Loucy (cell line): ENCODE measurements around the gene MBD2.

ENCODE experiments used
- H2AFZ ChIP-seq: fragments of 200-600 bp; sonication (generic); 2 replicates; pipeline ENCODE4 v1.6.0; 2016; ENCODE audit warnings: antibody characterized with exemption, mild to moderate bottlenecking, low read length, moderate library complexity
- H3F3A ChIP-seq: fragments of 200-600 bp; 2 replicates; pipeline ENCODE4 v1.6.0; 2016; ENCODE audit warnings: antibody characterized with exemption, low read depth, mild to moderate bottlenecking
- H3K27me3 ChIP-seq: fragments of 200-600 bp; sonication (generic); 2 replicates; pipeline ENCODE4 v1.6.1; 2014; ENCODE audit warnings: low read length, mild to moderate bottlenecking; ENCODE audit not compliant: insufficient read depth, poor library complexity, severe bottlenecking
- H3K36me3 ChIP-seq: fragments of 200-600 bp; sonication (generic); 2 replicates; pipeline ENCODE4 v1.6.1; 2016; ENCODE audit warnings: low read length; ENCODE audit not compliant: insufficient read depth
- H3K4me1 ChIP-seq: fragments of 200-600 bp; sonication (generic); 2 replicates; pipeline ENCODE4 v1.5.1; 2014; ENCODE audit warnings: low read length, mild to moderate bottlenecking; ENCODE audit not compliant: insufficient read depth, poor library complexity, severe bottlenecking
- H3K4me2 ChIP-seq: fragments of 200-600 bp; sonication (generic); 2 replicates; pipeline ENCODE4 v1.6.0; 2014; ENCODE audit warnings: antibody characterized with exemption, low read length, low read depth, mild to moderate bottlenecking; ENCODE audit not compliant: poor library complexity, severe bottlenecking
- H3K4me3 ChIP-seq: fragments of 200-600 bp; sonication (generic); 2 replicates; pipeline ENCODE4 v1.5.1; 2014; ENCODE audit warnings: low read length, mild to moderate bottlenecking, mixed read lengths; ENCODE audit not compliant: poor library complexity, severe bottlenecking
- H3K79me2 ChIP-seq: fragments of 200-600 bp; sonication (generic); 2 replicates; pipeline ENCODE4 v1.6.1; 2014; ENCODE audit warnings: low read length; ENCODE audit not compliant: insufficient read depth
- H3K9ac ChIP-seq: fragments of 200-600 bp; sonication (generic); 2 replicates; pipeline ENCODE4 v1.6.0; 2014; ENCODE audit warnings: mild to moderate bottlenecking, low read depth, low read length, moderate library complexity; ENCODE audit not compliant: poor library complexity, severe bottlenecking
- H3K9me2 ChIP-seq: fragments of 200-600 bp; sonication (generic); replicated peaks from 2 replicates; pipeline ENCODE4 v1.6.1; 2016; ENCODE audit warnings: low read depth, low read length, mixed read lengths
- H3K9me3 ChIP-seq: fragments of 200-600 bp; sonication (generic); 2 replicates; pipeline ENCODE4 v1.6.1; 2014; ENCODE audit warnings: mild to moderate bottlenecking, antibody characterized with exemption, low read length, low read depth; ENCODE audit not compliant: insufficient read depth
- H4K20me1 ChIP-seq: fragments of 200-600 bp; sonication (generic); 2 replicates; pipeline ENCODE4 v1.6.0; 2014; ENCODE audit warnings: antibody characterized with exemption, low read length, mild to moderate bottlenecking; ENCODE audit not compliant: insufficient read depth, poor library complexity, severe bottlenecking
- EZH2phosphoT487 ChIP-seq: fragments of 200-600 bp; IDR thresholded peaks from 2 replicates; pipeline ENCODE4 v1.6.1; 2018; ENCODE audit warnings: antibody characterized with exemption, mild to moderate bottlenecking, moderate library complexity, borderline replicate concordance
- TF ChIP-seq, protein P1 (sequence below): fragments of 200-600 bp; sonication (generic); conservative IDR thresholded peaks from 2 replicates; pipeline ENCODE4 v1.5.1; 2014; ENCODE audit warnings: mild to moderate bottlenecking, antibody characterized with exemption, low read length

Gene MBD2, protein sequence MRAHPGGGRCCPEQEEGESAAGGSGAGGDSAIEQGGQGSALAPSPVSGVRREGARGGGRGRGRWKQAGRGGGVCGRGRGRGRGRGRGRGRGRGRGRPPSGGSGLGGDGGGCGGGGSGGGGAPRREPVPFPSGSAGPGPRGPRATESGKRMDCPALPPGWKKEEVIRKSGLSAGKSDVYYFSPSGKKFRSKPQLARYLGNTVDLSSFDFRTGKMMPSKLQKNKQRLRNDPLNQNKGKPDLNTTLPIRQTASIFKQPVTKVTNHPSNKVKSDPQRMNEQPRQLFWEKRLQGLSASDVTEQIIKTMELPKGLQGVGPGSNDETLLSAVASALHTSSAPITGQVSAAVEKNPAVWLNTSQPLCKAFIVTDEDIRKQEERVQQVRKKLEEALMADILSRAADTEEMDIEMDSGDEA

DNA sequence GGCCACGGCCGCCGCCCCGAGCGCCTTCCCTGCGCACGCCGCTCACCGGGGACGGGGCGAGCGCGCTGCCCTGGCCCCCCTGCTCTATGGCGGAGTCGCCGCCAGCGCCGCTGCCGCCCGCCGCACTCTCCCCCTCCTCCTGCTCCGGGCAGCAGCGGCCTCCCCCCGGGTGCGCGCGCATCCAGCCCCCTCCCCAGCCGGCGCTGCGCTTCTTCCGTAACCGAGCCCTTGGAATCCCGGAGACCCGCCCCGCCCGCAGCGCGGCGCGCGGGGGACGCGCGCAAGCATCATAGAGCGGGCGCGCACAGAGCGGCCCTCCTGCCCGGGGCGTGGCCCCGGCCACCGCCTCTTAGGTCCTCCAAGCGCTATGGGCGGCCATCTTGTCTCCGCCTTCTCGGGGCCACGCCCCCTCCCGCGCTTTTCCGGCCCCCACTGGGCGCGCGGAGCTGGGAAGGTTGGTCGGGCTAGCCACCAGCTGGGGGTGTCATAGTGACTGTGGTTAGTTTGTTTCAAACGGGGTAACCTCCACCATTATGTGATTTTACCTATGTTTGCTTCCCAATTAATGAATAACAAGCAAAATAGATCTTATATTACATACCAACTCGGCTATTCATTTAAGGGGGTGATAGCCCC, at the start of gene MBD2:
MBD2 (minus strand) TSS at position 291 of the 636 bp plus-strand sequence; CDS start at position 181, 110 bp downstream.
- Histone ChIP-seq H3K9me3 (no peaks in the 10 kb centered on the region), H3K4me1 (peaks cover 42% of the 10 kb centered on the region), H3K27me3 (no peaks in the 10 kb centered on the region), H3F3A (no peaks in the 10 kb centered on the region), H3K4me2 (peak within 1 kb of the TSS; percentile 92), H4K20me1 (peaks cover 38% of the 10 kb centered on the region), H3K9ac (peak within 1 kb of the TSS; percentile 74), H3K36me3 (no peaks in the 10 kb centered on the region), H3K9me2 (no peaks in the 10 kb centered on the region), H3K79me2 (peaks cover 45% of the 10 kb centered on the region), H2AFZ (peak within 1 kb of the TSS; percentile 94), H3K4me3 (peak within 1 kb of the TSS; percentile 72)
- TF ChIP-seq, protein P1, sequence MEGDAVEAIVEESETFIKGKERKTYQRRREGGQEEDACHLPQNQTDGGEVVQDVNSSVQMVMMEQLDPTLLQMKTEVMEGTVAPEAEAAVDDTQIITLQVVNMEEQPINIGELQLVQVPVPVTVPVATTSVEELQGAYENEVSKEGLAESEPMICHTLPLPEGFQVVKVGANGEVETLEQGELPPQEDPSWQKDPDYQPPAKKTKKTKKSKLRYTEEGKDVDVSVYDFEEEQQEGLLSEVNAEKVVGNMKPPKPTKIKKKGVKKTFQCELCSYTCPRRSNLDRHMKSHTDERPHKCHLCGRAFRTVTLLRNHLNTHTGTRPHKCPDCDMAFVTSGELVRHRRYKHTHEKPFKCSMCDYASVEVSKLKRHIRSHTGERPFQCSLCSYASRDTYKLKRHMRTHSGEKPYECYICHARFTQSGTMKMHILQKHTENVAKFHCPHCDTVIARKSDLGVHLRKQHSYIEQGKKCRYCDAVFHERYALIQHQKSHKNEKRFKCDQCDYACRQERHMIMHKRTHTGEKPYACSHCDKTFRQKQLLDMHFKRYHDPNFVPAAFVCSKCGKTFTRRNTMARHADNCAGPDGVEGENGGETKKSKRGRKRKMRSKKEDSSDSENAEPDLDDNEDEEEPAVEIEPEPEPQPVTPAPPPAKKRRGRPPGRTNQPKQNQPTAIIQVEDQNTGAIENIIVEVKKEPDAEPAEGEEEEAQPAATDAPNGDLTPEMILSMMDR: peak; percentile 34
- no peak for TF ChIP-seq EZH2phosphoT487

DNA sequence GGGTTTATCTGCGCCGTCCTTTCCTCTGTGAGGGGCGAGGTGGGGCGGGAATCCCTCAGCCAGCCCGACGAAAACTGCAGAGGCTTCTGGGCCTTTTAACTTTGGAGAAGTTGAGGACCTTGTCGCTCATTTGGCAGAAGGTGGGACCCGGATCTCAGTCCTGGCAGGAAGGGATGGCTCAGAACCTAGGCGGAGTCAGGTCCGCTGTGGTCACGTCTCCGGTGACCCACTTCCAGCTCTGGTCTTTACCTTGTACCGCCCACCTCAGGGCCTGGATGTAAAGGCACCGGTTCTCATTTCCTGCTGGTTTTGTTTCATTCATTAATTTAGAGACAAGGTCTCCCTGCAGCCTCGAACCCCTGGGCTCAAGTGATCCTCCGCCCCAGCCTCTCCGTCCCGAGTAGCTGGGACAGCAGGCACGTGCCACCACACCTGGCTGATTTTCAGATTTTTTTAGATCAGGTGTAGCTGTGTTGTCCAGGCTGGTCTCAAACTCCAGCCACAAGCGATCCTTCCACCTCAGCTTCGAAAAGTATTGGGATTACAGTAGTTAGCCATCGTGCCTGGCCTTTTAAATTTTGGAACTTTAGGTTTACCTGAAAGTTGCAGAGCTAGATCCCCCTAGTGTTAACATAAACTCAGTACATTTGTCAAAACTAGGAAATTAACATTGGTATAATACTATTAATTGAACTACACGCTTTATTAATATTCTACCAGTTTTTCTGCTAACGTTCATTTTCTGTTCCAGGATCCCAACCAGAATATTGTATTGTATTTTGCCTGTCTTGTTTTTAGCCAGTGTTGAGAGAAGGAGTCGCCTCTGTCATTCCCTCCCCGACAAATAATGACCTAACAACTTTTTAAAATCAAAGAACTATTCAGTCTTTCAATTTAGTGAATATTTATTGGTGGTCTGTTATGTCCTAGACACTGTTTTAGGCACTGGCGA, 45.7 kb upstream of the MBD2 start:
- Histone ChIP-seq H3K4me1 (peaks cover 18% of the 10 kb centered on the region), H4K20me1 (no peaks in the 10 kb centered on the region), H3K9me3 (no peaks in the 10 kb centered on the region), H3K79me2 (no peaks in the 10 kb centered on the region), H3K9me2 (no peaks in the 10 kb centered on the region), H2AFZ (peak overlapping the region; percentile 76), H3K27me3 (no peaks in the 10 kb centered on the region), H3K4me3 (peak overlapping the region; percentile 81), H3K9ac (peak overlapping the region; percentile 87), H3K4me2 (peak overlapping the region; percentile 86), H3K36me3 (no peaks in the 10 kb centered on the region), H3F3A (no peaks in the 10 kb centered on the region)
- no peak for TF ChIP-seq EZH2phosphoT487
- TF ChIP-seq, protein P1: peak; percentile 73

DNA sequence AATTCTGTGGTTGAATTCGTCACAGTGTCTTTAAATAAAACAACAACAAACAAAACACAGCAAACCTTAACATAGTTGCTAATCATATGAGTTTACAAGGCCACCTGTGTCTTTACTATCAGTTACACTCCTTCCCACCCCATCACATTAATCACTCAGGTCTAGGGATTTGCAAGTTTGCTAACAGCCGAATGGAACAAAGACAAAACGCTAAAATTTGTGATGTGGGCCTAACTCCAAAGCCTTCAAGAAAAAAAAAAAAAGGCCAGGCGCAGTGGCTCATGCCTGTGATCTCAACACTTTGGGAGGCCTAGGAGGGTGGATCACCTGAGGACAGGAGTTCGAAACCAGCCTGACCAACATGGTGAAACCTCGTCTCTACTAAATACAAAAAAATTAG, 44.3 kb upstream of the MBD2 start:
- Histone ChIP-seq H3K4me1 (peaks cover 18% of the 10 kb centered on the region), H4K20me1 (no peaks in the 10 kb centered on the region), H2AFZ (peak overlapping the region; percentile 76), H3K9me3 (no peaks in the 10 kb centered on the region), H3K9ac (peak overlapping the region; percentile 87), H3K36me3 (no peaks in the 10 kb centered on the region), H3K27me3 (no peaks in the 10 kb centered on the region), H3K9me2 (no peaks in the 10 kb centered on the region), H3F3A (no peaks in the 10 kb centered on the region), H3K4me2 (peak overlapping the region; percentile 86), H3K79me2 (no peaks in the 10 kb centered on the region), H3K4me3 (peak overlapping the region; percentile 81)
- no peak for TF ChIP-seq EZH2phosphoT487
- TF ChIP-seq, protein P1: no peak
